GM18873 (cell line): ENCODE results near the gene GRK3.

Experiments
- ATAC-seq: cut with Tn5 transposase; IDR thresholded peaks from one replicate; pipeline ENCODE4 v1.9.1; 2021; ENCODE audit warnings: mild to moderate bottlenecking, moderate library complexity, moderate number of reproducible peaks; ENCODE audit not compliant: unreplicated experiment, low FRiP score

The GRK3 gene

GRCh38 chr22:25749420-25750169, 185.1 kb downstream of the GRK3 start:
- no peak for ATAC-seq

- ATAC-seq = no peak
These were observed 186.2 kb downstream of the GRK3 start for GRCh38 chr22:25750569-25751173.

GRCh38 chr22:25751174-25751581, 186.7 kb downstream of the GRK3 start:
- ATAC-seq = no peak

- ATAC-seq = no peak
These were observed 188.2 kb downstream of the GRK3 start for GRCh38 chr22:25752615-25753214.

GRCh38 chr22:25753252-25753651, 188.8 kb downstream of the GRK3 start:
- no peak for ATAC-seq

- ATAC-seq = no peak
These were observed 190.2 kb downstream of the GRK3 start for GRCh38 chr22:25754527-25755202.

GRCh38 chr22:25757686-25758085, 193.2 kb downstream of the GRK3 start:
- ATAC-seq = no peak

- no peak for ATAC-seq
These were observed 193.8 kb downstream of the GRK3 start for GRCh38 chr22:25758316-25758715.

- ATAC-seq = no peak
These were observed 195.4 kb downstream of the GRK3 start for GRCh38 chr22:25759825-25760231.

- ATAC-seq = no peak
These were observed 195.8 kb downstream of the GRK3 start for GRCh38 chr22:25760294-25760693.

- ATAC-seq = no peak
These were observed 196.5 kb downstream of the GRK3 start for GRCh38 chr22:25760848-25761595.

- ATAC-seq = no peak
These were observed 197.7 kb downstream of the GRK3 start for GRCh38 chr22:25762147-25762546.

- no peak for ATAC-seq
These were observed 198.8 kb downstream of the GRK3 start for GRCh38 chr22:25763239-25763777.

GRCh38 chr22:25764270-25765015, 200.0 kb downstream of the GRK3 start:
- no peak for ATAC-seq

GRCh38 chr22:25765016-25765367, 200.5 kb downstream of the GRK3 start:
- ATAC-seq = no peak

- ATAC-seq = no peak
These were observed 201.3 kb downstream of the GRK3 start for GRCh38 chr22:25765801-25766200.

- ATAC-seq = no peak
These were observed 201.9 kb downstream of the GRK3 start for GRCh38 chr22:25766418-25766817.

GRCh38 chr22:25770333-25770732, 205.9 kb downstream of the GRK3 start:
- no peak for ATAC-seq

GRCh38 chr22:25772288-25772687, 207.8 kb downstream of the GRK3 start:
- ATAC-seq = no peak

- ATAC-seq = no peak
These were observed 210.1 kb downstream of the GRK3 start for GRCh38 chr22:25774575-25775026.
